Measurements from ENCODE around the gene BMPR1A. TPM values are rescaled to one million over a fixed set of nuclear protein-coding genes. Genes with fewer than 3 reads are reported as not detected.

The BMPR1A gene
- total RNA-seq, 1 experiment from 2014 or later: 94.3 TPM

GRCh38 chr10:86968994-86969355 is 212.6 kb downstream of the BMPR1A start:
- Histone ChIP-seq H3K27me3 (ENCODE audit: control insufficient read depth, insufficient read depth, low read length) (no peaks in the 10 kb centered on the region), H3K27ac (ENCODE audit: low read length) (no peak overlapping the region), H3K9me3 (ENCODE audit: control insufficient read depth, insufficient read depth, low read depth, low read length) (no peaks in the 10 kb centered on the region), H3K4me1 (ENCODE audit: control insufficient read depth, insufficient read depth, low read length) (peaks cover 48% of the 10 kb centered on the region), H3K4me3 (ENCODE audit: low read depth in 2 of 2, low read length in 2 of 2) (peak overlapping the region; percentile 28 to 77), H3K36me3 (ENCODE audit: control insufficient read depth, insufficient read depth, low read length) (no peaks in the 10 kb centered on the region; the same call in 1 of the 2 replicates)
- in situ Hi-C loops (cut with HindIII; ENCODE audit: low pct_unique_long_range_greater_than_20kb, low sequenced_read_pairs): no loop called here
- CTCF ChIA-PET: interaction anchor here (0.6 to 2.0 kb wide), 2 partner anchors 28 to 566 kb away, joined by 4 to 13 read pairs; no protein-coding TSS in a partner anchor
- intact Hi-C loops (cut with micrococcal nuclease; ENCODE audit: unreplicated experiment): no loop called here
- ATAC-seq: no peak
- no TSS peak for BruUV-seq (replicated peaks)
- no peak for DNase-seq (ENCODE audit: low read depth, low spot score)
- POLR2A ChIA-PET: interaction anchor here (0.6 kb wide), 2 partner anchors 13 to 229 kb away, joined by 3 to 5 read pairs; no protein-coding TSS in a partner anchor
- TF ChIP-seq POLR2AphosphoS5 (IDR thresholded peaks at IDR 0.05; ENCODE audit: low read depth, low read length): no peak
- no peak for TF ChIP-seq REST (IDR thresholded peaks at IDR 0.05; ENCODE audit: insufficient read depth in 1 of 2, low read depth in 2 of 2, low read length in 1 of 2)
- TF ChIP-seq SIN3A (IDR thresholded peaks at IDR 0.05; ENCODE audit: borderline replicate concordance, insufficient read depth, low read depth, low read length): no peak
- no peak for TF ChIP-seq TCF7L2 (IDR thresholded peaks at IDR 0.05; ENCODE audit: low read depth, low read length)
- TF ChIP-seq, protein P1, sequence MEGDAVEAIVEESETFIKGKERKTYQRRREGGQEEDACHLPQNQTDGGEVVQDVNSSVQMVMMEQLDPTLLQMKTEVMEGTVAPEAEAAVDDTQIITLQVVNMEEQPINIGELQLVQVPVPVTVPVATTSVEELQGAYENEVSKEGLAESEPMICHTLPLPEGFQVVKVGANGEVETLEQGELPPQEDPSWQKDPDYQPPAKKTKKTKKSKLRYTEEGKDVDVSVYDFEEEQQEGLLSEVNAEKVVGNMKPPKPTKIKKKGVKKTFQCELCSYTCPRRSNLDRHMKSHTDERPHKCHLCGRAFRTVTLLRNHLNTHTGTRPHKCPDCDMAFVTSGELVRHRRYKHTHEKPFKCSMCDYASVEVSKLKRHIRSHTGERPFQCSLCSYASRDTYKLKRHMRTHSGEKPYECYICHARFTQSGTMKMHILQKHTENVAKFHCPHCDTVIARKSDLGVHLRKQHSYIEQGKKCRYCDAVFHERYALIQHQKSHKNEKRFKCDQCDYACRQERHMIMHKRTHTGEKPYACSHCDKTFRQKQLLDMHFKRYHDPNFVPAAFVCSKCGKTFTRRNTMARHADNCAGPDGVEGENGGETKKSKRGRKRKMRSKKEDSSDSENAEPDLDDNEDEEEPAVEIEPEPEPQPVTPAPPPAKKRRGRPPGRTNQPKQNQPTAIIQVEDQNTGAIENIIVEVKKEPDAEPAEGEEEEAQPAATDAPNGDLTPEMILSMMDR (IDR thresholded peaks at IDR 0.05): no peak

DNA sequence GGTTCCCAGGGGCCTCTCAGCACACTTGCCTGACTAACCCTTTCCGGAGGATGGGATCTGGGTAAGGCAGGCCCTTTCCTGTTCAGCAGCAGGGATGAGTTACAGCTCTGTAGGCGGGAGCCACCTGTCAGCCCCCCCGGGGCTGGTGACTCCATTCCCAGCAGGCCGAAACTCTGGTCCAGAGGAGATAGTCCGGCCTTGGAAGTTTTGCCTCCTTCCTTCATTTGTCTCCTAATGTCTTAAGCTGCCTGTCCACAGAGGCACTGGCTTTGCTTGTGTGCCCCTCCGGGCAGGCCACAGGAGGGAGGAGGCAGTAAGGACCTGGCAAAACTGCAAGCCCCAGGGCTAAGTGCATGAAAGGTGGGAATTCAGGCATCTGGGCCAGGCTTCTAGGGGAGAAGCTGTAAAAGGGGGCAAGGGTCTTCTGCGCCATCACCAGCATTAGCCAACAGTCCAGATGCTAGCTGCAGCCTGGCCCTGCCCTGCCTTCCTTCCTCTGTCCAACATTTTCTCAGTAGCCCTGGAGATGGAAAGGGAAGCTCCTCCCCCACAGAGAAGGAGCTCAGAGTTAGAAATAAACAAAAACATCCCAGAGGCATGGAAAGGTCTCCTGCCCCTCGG is 213.1 kb downstream of the BMPR1A start:
- TF ChIP-seq, protein P1 (IDR thresholded peaks at IDR 0.05): no peak
- TF ChIP-seq TCF7L2 (IDR thresholded peaks at IDR 0.05; ENCODE audit: low read depth, low read length) (no peak), SIN3A (IDR thresholded peaks at IDR 0.05; ENCODE audit: borderline replicate concordance, insufficient read depth, low read depth, low read length) (no peak), REST (IDR thresholded peaks at IDR 0.05; ENCODE audit: insufficient read depth in 1 of 2, low read depth in 2 of 2, low read length in 1 of 2) (no peak), POLR2AphosphoS5 (IDR thresholded peaks at IDR 0.05; ENCODE audit: low read depth, low read length) (no peak)
- intact Hi-C loops (cut with micrococcal nuclease; ENCODE audit: unreplicated experiment): loop anchor here (5.0 kb wide), 1 partner anchor 123 kb away; the partner anchor contains the start of gene GLUD1
- peak overlapping the region in 1 of 2 experiments; percentile 77; a peak in 2 of 4 replicates for H3K4me3 ChIP-seq (ENCODE audit: low read depth in 2 of 2, low read length in 2 of 2)
- H3K27ac ChIP-seq (ENCODE audit: low read length): no peak overlapping the region
- ChIA-PET POLR2A (interaction anchor here (0.6 kb wide), 2 partner anchors 12 to 229 kb away, joined by 3 to 5 read pairs; no protein-coding TSS in a partner anchor), CTCF (interaction anchor here (0.8 to 2.0 kb wide), 3 partner anchors 13 to 123 kb away, joined by 3 to 13 read pairs (median 3); no protein-coding TSS in a partner anchor)
- no peaks in the 10 kb centered on the region for H3K27me3 ChIP-seq (ENCODE audit: control insufficient read depth, insufficient read depth, low read length)
- H3K36me3 ChIP-seq (ENCODE audit: control insufficient read depth, insufficient read depth, low read length): no peaks in the 10 kb centered on the region; the same call in 1 of the 2 replicates
- DNase-seq (ENCODE audit: low read depth, low spot score) (no peak), ATAC-seq (no peak)
- peaks cover 48% of the 10 kb centered on the region for H3K4me1 ChIP-seq (ENCODE audit: control insufficient read depth, insufficient read depth, low read length)
- in situ Hi-C loops (cut with HindIII; ENCODE audit: low pct_unique_long_range_greater_than_20kb, low sequenced_read_pairs): no loop called here
- H3K9me3 ChIP-seq (ENCODE audit: control insufficient read depth, insufficient read depth, low read depth, low read length): no peaks in the 10 kb centered on the region
- BruUV-seq (replicated peaks): no TSS peak

Data from Panc1 (cell line).